ENCODE measurements around the gene HOXC6. TPM values are rescaled to one million over a fixed set of nuclear protein-coding genes. Genes with fewer than 3 reads are reported as not detected.

HOXC6 gene
- total RNA-seq, 1 donor from 2014 or later: not detected

- no peaks in the 10 kb centered on the region for H3K36me3 Mint-ChIP-seq (ENCODE audit: unreplicated experiment)
- no peak overlapping the region for H3K4me3 Mint-ChIP-seq (ENCODE audit: unreplicated experiment)
- DNase-seq (ENCODE audit: extremely low spot score, unreplicated experiment): no peak
- peaks cover 95% of the 10 kb centered on the region for H3K27me3 Mint-ChIP-seq (ENCODE audit: unreplicated experiment)
- H3K27ac Mint-ChIP-seq (ENCODE audit: unreplicated experiment): no peak overlapping the region
- TF ChIP-seq CTCF (IDR thresholded peaks at IDR 0.05): no peak
- no peaks in the 10 kb centered on the region for H3K9me3 Mint-ChIP-seq (ENCODE audit: unreplicated experiment)
- peaks cover 16% of the 10 kb centered on the region for H3K4me1 Mint-ChIP-seq (ENCODE audit: unreplicated experiment)
Measured at GRCh38 chr12:53987787-53988230, 40.4 kb upstream of the HOXC6 start.

- no peaks in the 10 kb centered on the region for H3K36me3 Mint-ChIP-seq (ENCODE audit: unreplicated experiment)
- no peaks in the 10 kb centered on the region for H3K9me3 Mint-ChIP-seq (ENCODE audit: unreplicated experiment)
- H3K4me3 Mint-ChIP-seq (ENCODE audit: unreplicated experiment): no peak overlapping the region
- H3K4me1 Mint-ChIP-seq (ENCODE audit: unreplicated experiment): peaks cover 16% of the 10 kb centered on the region
- no peak overlapping the region for H3K27ac Mint-ChIP-seq (ENCODE audit: unreplicated experiment)
- no peak for DNase-seq (ENCODE audit: extremely low spot score, unreplicated experiment)
- H3K27me3 Mint-ChIP-seq (ENCODE audit: unreplicated experiment): peaks cover 95% of the 10 kb centered on the region
- TF ChIP-seq CTCF (IDR thresholded peaks at IDR 0.05): no peak
Measured at GRCh38 chr12:53988541-53989226, 39.6 kb upstream of the HOXC6 start.

- Mint-ChIP-seq H3K4me1 (ENCODE audit: unreplicated experiment) (peaks cover 23% of the 10 kb centered on the region), H3K27ac (ENCODE audit: unreplicated experiment) (no peak overlapping the region), H3K9me3 (ENCODE audit: unreplicated experiment) (no peaks in the 10 kb centered on the region), H3K4me3 (ENCODE audit: unreplicated experiment) (no peak overlapping the region), H3K27me3 (ENCODE audit: unreplicated experiment) (peaks cover 97% of the 10 kb centered on the region), H3K36me3 (ENCODE audit: unreplicated experiment) (peaks cover 2% of the 10 kb centered on the region)
- DNase-seq (ENCODE audit: extremely low spot score, unreplicated experiment): no peak
- peak; percentile 47 for TF ChIP-seq CTCF (IDR thresholded peaks at IDR 0.05)
Measured at GRCh38 chr12:53989227-53990113, 38.8 kb upstream of the HOXC6 start.

- DNase-seq (ENCODE audit: extremely low spot score, unreplicated experiment): no peak
- H3K4me1 Mint-ChIP-seq (ENCODE audit: unreplicated experiment): peaks cover 27% of the 10 kb centered on the region
- no peak overlapping the region for H3K27ac Mint-ChIP-seq (ENCODE audit: unreplicated experiment)
- H3K27me3 Mint-ChIP-seq (ENCODE audit: unreplicated experiment): peaks cover 97% of the 10 kb centered on the region
- no peak for TF ChIP-seq CTCF (IDR thresholded peaks at IDR 0.05)
- H3K36me3 Mint-ChIP-seq (ENCODE audit: unreplicated experiment): peaks cover 2% of the 10 kb centered on the region
- no peak overlapping the region for H3K4me3 Mint-ChIP-seq (ENCODE audit: unreplicated experiment)
- no peaks in the 10 kb centered on the region for H3K9me3 Mint-ChIP-seq (ENCODE audit: unreplicated experiment)
Measured at GRCh38 chr12:53990311-53991076, 37.7 kb upstream of the HOXC6 start.

Data from osteocyte (in vitro differentiated cells).